OCI-M1 (cell line): ENCODE results near the gene C19orf85.

Source experiments
- DNase-seq: peaks from one replicate; lab custom pipeline; 2025; lab: John Stamatoyannopoulos, UW

C19orf85 gene

GRCh38 chr19:55489711-55490477 lies 25.3 kb upstream of the C19orf85 start:
- no peak for DNase-seq

GRCh38 chr19:55488986-55489710 lies 24.6 kb upstream of the C19orf85 start:
- DNase-seq, result no peak

- DNase-seq, result peak; percentile 53
Observed at GRCh38 chr19:55487924-55488687, 23.6 kb upstream of the C19orf85 start, which contains the start of gene SSC5D. Gene SSC5D (plus strand): TSS chr19:55488436. CDS start chr19:55488590, 154 bp downstream.

- no peak for DNase-seq
Observed at GRCh38 chr19:55486971-55487923, 22.7 kb upstream of the C19orf85 start.

- DNase-seq, result no peak
Observed at GRCh38 chr19:55486043-55486970, 21.8 kb upstream of the C19orf85 start.

GRCh38 chr19:55485439-55486011 lies 21.0 kb upstream of the C19orf85 start:
- DNase-seq, result no peak

- DNase-seq, result peak; percentile 84
Observed at GRCh38 chr19:55484593-55485438, 20.3 kb upstream of the C19orf85 start, which contains the start of gene NAT14. Gene NAT14 (plus strand): TSS chr19:55485188. CDS start chr19:55485709, 521 bp downstream.

GRCh38 chr19:55483706-55484592 lies 19.4 kb upstream of the C19orf85 start:
- DNase-seq, result no peak

- DNase-seq, result no peak
Observed at GRCh38 chr19:55482967-55483705, 18.6 kb upstream of the C19orf85 start.

- no peak for DNase-seq
Observed at GRCh38 chr19:55482156-55482961, 17.8 kb upstream of the C19orf85 start.

- no peak for DNase-seq
Observed at GRCh38 chr19:55481794-55482155, 17.2 kb upstream of the C19orf85 start.

- no peak for DNase-seq
Observed at GRCh38 chr19:55481148-55481793, 16.7 kb upstream of the C19orf85 start.

GRCh38 chr19:55479451-55480230 lies 15.1 kb upstream of the C19orf85 start:
- no peak for DNase-seq

- no peak for DNase-seq
Observed at GRCh38 chr19:55479045-55479444, 14.5 kb upstream of the C19orf85 start.

- DNase-seq, result no peak
Observed at GRCh38 chr19:55478364-55478763, 13.8 kb upstream of the C19orf85 start.
